AG10803 (cell line): ENCODE data around the gene FSTL5.

Experiments used
- DNase-seq: peaks from one replicate; pipeline ENCODE4 v3.0.0; 2010; ENCODE audit warnings: low read depth
- H3K4me3 ChIP-seq: 2 replicates; pipeline ENCODE4 v1.5.1; 2011; ENCODE audit warnings: mild to moderate bottlenecking, low read length, control low read depth
- CTCF ChIP-seq: conservative IDR thresholded peaks from 2 replicates; pipeline ENCODE4 v1.5.1; 2011; ENCODE audit warnings: mild to moderate bottlenecking, low read length, control low read depth, inconsistent platforms

Gene FSTL5

GRCh38 chr4:161992317-161992716 lies 171.5 kb downstream of the FSTL5 start:
- no peak overlapping the region for H3K4me3 ChIP-seq
- DNase-seq = no peak
- no peak for TF ChIP-seq CTCF

GRCh38 chr4:161991811-161992210 lies 172.0 kb downstream of the FSTL5 start:
- no peak for DNase-seq

GRCh38 chr4:161990721-161991120 lies 173.1 kb downstream of the FSTL5 start:
- TF ChIP-seq CTCF = no peak
- H3K4me3 ChIP-seq = no peak overlapping the region
- DNase-seq = no peak

More at GRCh38 chr4:161991811-161992210, 172.0 kb downstream of the FSTL5 start:
- H3K4me3 ChIP-seq = no peak overlapping the region
- TF ChIP-seq CTCF = no peak

GRCh38 chr4:161988946-161989345 lies 174.9 kb downstream of the FSTL5 start:
- no peak for TF ChIP-seq CTCF
- no peak overlapping the region for H3K4me3 ChIP-seq
- DNase-seq = no peak

GRCh38 chr4:161987611-161988010 lies 176.2 kb downstream of the FSTL5 start:
- TF ChIP-seq CTCF = no peak
- DNase-seq = no peak

GRCh38 chr4:161952382-161952781 lies 211.4 kb downstream of the FSTL5 start:
- no peak for TF ChIP-seq CTCF
- no peak for DNase-seq
- no peak overlapping the region for H3K4me3 ChIP-seq

More at GRCh38 chr4:161987611-161988010, 176.2 kb downstream of the FSTL5 start:
- H3K4me3 ChIP-seq = no peak overlapping the region

- TF ChIP-seq CTCF = no peak
- no peak overlapping the region for H3K4me3 ChIP-seq
- peak; percentile 46 for DNase-seq
Observed at GRCh38 chr4:161949946-161950725, 213.7 kb downstream of the FSTL5 start.
